Measurements from ENCODE around the gene ADM2. TPM values are rescaled to one million over a fixed set of nuclear protein-coding genes. Genes with fewer than 3 reads are reported as not detected.

ADM2 gene
- total and polyA plus RNA-seq, 2 of the 13 experiments (the other 11 are each of a cell fraction or from before 2014, with no cell fraction given) = 1.2 to 3.0 TPM

DNA sequence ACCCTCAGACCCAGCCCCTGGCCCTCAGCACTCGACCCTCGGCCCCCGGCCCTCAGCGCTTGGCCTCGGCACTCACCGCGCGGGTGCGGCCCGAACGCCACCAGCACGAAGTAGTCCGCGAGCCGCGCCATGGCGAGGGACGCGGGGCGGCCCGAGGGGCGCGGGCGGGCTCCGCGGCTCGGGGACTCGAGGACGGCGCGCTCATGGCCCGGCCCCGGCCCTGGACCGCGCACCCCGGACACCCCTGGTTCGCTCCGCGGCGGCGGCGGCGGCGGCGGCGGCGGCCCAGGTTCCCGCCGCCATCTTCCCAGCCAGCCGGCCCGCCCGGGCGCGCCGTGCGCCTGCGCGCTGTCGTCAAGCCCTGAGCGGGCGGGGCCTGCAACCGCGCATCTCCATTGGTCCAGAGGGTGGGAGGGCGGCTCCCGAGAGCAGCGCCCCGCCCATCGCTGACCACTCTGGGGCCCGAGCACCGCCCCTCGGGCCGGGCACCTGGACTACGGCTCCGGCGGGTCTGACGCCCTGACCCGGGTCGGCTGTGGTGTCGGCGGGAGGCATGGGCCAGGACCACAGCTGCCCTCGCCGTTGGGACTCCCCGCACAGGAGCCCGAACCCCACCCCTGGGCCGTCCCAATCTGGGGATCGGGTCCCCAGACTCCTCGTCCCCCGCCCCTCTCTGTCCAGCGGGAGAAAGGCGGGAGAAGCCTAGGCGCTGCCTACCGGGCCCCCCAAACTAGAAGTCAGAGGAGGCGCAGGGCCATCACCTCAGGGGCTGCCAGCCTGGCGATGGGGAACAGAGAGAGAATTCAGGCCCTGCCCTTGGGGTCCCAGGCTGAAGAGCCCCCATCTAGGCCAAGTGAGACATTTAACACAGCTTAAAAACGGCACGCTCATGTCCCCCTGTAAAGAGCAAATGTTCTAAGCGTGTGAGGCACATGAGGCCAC, 6.4 kb upstream of the ADM2 start, which contains the start of gene SBF1 (continued):
- TF ChIP-seq, protein P1, sequence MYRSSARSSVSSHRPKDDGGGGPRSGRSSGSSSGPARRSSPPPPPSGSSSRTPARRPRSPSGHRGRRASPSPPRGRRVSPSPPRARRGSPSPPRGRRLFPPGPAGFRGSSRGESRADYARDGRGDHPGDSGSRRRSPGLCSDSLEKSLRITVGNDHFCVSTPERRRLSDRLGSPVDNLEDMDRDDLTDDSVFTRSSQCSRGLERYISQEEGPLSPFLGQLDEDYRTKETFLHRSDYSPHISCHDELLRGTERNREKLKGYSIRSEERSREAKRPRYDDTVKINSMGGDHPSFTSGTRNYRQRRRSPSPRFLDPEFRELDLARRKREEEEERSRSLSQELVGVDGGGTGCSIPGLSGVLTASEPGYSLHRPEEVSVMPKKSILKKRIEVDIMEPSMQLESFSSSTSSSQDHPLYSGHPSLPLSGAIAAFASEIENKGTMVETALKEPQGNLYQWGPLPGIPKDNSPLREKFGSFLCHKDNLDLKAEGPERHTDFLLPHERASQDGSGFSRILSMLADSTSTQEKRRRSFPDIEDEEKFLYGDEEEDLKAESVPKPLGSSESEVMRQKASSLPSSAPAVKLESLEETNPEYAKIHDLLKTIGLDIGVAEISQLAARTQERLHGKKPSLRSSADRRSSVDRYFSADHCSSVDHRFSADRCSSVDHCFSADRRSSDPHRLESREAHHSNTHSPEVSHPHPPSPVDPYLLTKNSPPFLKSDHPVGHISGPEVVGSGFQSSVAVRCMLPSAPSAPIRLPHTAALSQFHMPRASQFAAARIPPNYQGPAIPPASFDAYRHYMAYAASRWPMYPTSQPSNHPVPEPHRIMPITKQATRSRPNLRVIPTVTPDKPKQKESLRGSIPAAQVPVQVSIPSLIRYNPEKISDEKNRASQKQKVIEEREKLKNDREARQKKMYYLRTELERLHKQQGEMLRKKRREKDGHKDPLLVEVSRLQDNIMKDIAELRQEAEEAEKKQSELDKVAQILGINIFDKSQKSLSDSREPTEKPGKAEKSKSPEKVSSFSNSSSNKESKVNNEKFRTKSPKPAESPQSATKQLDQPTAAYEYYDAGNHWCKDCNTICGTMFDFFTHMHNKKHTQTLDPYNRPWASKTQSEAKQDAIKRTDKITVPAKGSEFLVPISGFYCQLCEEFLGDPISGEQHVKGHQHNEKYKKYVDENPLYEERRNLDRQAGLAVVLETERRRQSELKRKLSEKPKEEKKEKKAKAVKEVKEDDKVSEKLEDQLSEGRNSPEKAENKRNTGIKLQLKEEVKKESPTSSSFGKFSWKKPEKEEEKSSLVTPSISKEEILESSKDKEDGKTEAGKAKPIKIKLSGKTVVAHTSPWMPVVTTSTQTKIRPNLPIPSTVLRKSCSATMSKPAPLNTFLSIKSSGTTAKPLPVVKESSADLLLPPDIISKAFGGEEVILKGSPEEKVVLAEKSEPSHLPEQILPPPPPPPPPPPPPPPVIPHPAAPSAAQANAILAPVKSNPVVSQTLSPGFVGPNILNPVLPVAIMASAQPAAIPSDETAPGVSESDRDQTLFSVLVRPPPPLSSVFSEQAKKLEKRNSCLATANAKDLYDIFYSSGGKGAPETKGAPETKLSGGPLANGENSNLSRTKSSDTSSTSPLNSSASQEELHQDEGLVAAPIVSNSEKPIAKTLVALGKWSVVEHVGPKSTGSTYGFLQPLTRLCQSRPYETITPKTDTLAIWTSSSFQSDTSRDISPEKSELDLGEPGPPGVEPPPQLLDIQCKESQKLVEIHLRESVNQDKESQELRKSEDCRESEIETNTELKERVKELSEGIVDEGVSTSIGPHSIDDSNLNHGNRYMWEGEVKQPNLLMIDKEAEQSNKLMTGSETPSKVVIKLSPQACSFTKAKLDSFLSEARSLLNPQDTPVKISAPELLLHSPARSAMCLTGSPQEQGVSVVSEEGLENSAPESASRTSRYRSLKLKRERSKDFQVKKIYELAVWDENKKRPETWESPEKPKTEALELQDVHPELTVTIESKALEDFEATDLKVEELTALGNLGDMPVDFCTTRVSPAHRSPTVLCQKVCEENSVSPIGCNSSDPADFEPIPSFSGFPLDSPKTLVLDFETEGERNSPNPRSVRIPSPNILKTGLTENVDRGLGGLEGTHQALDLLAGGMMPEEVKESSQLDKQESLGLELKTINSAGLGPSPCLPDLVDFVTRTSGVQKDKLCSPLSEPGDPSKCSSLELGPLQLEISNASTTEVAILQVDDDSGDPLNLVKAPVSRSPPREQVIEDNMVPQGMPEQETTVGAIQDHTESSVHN (CRISPR knock-in tag; IDR thresholded peaks at IDR 0.05) = no peak
- TF ChIP-seq, protein P2, sequence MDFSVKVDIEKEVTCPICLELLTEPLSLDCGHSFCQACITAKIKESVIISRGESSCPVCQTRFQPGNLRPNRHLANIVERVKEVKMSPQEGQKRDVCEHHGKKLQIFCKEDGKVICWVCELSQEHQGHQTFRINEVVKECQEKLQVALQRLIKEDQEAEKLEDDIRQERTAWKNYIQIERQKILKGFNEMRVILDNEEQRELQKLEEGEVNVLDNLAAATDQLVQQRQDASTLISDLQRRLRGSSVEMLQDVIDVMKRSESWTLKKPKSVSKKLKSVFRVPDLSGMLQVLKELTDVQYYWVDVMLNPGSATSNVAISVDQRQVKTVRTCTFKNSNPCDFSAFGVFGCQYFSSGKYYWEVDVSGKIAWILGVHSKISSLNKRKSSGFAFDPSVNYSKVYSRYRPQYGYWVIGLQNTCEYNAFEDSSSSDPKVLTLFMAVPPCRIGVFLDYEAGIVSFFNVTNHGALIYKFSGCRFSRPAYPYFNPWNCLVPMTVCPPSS (IDR thresholded peaks at IDR 0.05) = no peak
- no peak for TF ChIP-seq CHD2 (IDR thresholded peaks at IDR 0.05; ENCODE audit: low read depth, low read length)
- TF ChIP-seq, protein P3, sequence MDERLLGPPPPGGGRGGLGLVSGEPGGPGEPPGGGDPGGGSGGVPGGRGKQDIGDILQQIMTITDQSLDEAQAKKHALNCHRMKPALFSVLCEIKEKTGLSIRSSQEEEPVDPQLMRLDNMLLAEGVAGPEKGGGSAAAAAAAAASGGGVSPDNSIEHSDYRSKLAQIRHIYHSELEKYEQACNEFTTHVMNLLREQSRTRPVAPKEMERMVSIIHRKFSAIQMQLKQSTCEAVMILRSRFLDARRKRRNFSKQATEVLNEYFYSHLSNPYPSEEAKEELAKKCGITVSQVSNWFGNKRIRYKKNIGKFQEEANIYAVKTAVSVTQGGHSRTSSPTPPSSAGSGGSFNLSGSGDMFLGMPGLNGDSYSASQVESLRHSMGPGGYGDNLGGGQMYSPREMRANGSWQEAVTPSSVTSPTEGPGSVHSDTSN (CRISPR knock-in tag; IDR thresholded peaks at IDR 0.05) = no peak
- no peak for TF ChIP-seq TOPORS (CRISPR knock-in tag; IDR thresholded peaks at IDR 0.05)
- TF ChIP-seq ZNF616 (CRISPR knock-in tag; IDR thresholded peaks at IDR 0.05; ENCODE audit: low read depth) = no peak
- no peak for TF ChIP-seq ZNF644 (CRISPR knock-in tag; IDR thresholded peaks at IDR 0.05; ENCODE audit: low read depth)
- peak; percentile 52; the same call in 1 of the 2 replicates for TF ChIP-seq GATA4 (IDR thresholded peaks at IDR 0.05; ENCODE audit: borderline replicate concordance, low read depth)
- TF ChIP-seq SRSF4 (IDR thresholded peaks at IDR 0.05; ENCODE audit: low read depth, low read length, poor library complexity, severe bottlenecking) = no peak
- no peak for TF ChIP-seq CREM (IDR thresholded peaks at IDR 0.05)
- TF ChIP-seq CREM (CRISPR knock-in tag; IDR thresholded peaks at IDR 0.05) = no peak
- no peak for TF ChIP-seq HMG20B (CRISPR knock-in tag; conservative IDR thresholded peaks at IDR 0.05)
- TF ChIP-seq NR2C2 (CRISPR knock-in tag; IDR thresholded peaks at IDR 0.05; ENCODE audit: borderline replicate concordance) = 0 out of 2 replicates have a peak, but pooled peaks have one; percentile 15
- TF ChIP-seq FOXA3 (CRISPR knock-in tag; IDR thresholded peaks at IDR 0.05) = no peak
- no peak for TF ChIP-seq ZNF775 (CRISPR knock-in tag; IDR thresholded peaks at IDR 0.05; ENCODE audit: borderline replicate concordance)
- no peak for TF ChIP-seq SP140L (CRISPR knock-in tag; IDR thresholded peaks at IDR 0.05; ENCODE audit: borderline replicate concordance)
- TF ChIP-seq, protein P4, sequence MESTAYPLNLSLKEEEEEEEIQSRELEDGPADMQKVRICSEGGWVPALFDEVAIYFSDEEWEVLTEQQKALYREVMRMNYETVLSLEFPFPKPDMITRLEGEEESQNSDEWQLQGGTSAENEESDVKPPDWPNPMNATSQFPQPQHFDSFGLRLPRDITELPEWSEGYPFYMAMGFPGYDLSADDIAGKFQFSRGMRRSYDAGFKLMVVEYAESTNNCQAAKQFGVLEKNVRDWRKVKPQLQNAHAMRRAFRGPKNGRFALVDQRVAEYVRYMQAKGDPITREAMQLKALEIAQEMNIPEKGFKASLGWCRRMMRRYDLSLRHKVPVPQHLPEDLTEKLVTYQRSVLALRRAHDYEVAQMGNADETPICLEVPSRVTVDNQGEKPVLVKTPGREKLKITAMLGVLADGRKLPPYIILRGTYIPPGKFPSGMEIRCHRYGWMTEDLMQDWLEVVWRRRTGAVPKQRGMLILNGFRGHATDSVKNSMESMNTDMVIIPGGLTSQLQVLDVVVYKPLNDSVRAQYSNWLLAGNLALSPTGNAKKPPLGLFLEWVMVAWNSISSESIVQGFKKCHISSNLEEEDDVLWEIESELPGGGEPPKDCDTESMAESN (CRISPR knock-in tag; conservative IDR thresholded peaks at IDR 0.05) = no peak

All from HepG2 (cell line).